ENCODE measurements around the gene ATP5F1D. TPM values are rescaled to one million over a fixed set of nuclear protein-coding genes. Genes with fewer than 3 reads are reported as not detected.
"Not testable (repeated sequence)": the region's sequence is repeated elsewhere in the genome, so short reads cannot be mapped to it uniquely, and the experiment has no call there.

The ATP5F1D gene
- total RNA-seq, 1 donor from 2014 or later = 24.8 TPM

DNA sequence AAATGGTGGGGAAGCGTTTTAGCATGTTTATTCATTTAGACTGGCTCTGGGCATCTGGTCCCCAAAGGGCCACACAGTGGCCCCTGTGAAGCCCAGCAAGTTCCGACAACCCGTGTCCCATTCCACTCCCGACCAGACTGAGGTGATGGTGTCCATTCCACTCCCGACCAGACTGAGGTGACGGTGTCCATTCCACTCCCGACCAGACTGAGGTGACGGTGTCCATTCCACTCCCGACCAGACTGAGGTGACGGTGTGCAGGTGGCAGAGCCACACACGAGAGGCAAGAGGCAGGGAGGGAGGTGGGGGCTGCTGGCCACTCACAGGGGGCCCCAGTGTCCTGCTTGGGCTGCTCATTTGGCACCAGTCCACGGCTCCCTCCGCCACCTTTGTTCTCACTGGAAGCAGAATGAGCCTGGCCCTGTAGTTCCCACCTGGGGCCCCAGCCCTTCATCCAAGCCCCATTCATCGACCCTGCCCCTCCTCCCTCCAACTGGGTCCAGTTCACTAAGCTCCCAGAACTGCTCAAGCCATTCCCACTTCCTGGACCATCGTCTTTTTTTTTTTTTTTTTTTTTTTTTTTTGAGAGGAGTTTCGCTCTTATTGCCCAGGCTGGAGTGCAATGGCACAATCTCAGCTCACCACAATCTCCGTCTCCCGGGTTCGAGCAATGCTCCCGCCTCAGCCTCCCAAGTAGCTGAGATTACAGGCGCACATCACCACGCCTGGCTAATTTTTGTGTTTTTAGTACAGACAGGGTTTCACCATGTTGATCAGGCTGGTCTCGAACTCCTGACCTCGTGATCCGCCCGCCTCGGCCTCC is 4.9 kb downstream of the ATP5F1D start:
- DNase-seq (ENCODE audit: low spot score) = not testable (repeated sequence)

DNA sequence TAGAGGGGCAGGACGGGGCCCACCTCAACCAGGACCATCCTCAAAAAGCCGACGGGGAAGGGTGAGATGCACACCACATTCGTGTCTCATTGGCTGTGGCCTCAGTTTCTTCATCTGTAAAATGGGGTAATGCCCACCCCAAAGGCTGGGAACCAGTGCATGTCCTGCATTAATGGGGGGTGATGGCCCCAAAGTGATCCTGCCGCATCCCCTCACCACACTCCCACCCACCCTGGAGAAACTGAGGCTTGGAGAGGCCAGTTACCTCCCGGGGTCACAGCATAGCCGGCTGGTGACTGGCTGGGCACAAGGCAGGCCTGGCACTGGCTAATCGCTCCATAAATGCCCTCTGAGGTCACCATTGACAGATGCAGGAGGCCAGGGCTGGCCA is 6.2 kb downstream of the ATP5F1D start:
- DNase-seq (ENCODE audit: low spot score) = no peak

DNA sequence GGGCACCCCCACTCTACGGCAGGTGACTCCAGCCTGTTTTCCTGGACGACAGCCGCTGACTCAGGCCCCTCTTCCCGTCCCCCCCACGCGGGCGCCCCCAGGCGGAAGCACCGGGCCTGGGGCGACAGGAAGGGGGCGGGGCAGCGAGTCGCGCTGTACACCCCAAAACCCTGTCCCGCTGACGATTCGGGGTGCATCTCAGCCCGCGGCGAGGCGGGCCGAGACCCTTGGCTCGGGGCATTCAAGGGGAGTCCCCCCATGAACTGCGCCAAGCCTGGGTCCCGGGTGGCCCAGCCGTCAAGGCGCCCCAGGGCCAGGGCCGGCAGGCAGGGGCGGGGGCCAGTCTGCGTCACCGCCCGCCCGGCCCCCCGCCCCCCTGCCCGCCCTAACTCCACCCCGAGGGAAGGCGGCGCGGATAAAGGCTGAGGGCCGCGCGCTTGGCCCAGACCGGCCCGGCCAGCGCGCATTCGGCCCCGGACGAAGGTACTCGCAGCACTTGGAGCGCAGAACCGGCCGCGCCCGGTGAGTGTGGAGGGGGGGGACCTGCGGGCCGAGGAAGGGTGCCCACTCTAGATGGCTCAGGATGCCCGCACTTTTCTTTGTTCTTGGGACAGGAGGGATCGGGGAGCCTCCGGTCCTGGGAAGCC is 6.7 kb downstream of the ATP5F1D start, which contains the start of gene MIDN:
Gene MIDN, plus strand, starts transcription at position 445 of the 647 bp plus-strand sequence. CDS start 1,714 bp downstream, outside the sequence.
- peak; percentile 87 for DNase-seq (ENCODE audit: low spot score)

DNA sequence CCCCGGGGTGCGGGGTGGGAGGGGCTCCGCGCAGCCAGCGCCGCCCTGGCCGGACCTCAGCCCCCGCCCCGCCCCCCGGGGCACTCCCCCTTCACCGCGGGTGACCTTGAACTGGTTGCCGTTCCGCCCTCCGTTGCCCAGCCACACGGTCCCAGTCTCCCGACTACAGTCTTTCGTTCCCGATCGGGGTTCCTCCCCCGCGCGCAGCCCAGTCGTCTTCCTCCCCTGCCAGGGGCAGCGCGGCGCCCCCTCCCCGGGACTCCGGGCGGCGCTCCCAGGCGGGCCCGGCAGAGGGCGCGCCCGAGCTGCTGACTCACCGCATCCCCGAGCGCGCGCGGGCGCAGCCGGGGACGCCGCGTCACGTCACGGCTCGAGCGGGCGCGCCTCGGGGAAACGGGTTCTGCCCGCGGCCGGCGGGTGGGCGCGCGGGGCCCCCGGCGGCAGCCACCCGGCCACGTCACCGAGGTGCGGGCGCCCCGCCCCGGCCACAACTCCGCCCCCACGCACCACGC is 7.3 kb downstream of the ATP5F1D start:
- peak; percentile 88 for DNase-seq (ENCODE audit: low spot score)

DNA sequence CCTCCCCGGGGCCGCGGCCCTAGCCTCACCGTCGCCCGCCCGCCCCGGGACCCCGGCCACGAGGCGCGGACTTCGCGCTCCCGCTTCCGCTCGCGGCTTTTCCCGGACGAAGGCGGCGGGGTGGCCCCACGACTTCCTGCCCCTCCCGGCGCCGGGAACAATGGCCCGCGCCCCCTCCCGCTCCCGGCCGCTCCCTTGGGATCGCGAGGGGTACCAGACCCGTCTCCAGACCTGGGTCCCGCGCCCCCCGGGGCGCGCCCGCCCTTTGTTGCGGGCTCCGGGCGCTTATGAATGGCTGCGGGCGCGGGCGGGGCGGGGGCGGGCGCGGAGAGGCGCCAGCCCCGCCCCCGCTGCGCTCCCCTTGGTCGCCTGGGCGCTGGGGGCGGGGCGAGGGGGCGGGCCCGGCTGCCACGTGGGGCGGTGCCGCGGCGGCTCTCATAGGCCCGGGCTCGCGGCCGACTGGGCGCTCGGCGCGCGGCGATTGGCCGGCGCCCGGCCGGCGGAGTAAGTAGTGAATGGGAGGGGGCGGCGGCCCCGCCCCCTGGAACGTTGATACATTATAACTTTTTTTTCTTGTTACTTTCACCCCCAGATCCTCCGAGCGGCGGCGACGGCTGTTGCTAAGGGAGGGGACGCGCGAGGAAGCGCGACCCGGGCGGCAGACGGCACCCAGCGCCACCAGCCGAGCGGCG is 7.9 kb downstream of the ATP5F1D start:
- peak; percentile 96 for DNase-seq (ENCODE audit: low spot score)

DNA sequence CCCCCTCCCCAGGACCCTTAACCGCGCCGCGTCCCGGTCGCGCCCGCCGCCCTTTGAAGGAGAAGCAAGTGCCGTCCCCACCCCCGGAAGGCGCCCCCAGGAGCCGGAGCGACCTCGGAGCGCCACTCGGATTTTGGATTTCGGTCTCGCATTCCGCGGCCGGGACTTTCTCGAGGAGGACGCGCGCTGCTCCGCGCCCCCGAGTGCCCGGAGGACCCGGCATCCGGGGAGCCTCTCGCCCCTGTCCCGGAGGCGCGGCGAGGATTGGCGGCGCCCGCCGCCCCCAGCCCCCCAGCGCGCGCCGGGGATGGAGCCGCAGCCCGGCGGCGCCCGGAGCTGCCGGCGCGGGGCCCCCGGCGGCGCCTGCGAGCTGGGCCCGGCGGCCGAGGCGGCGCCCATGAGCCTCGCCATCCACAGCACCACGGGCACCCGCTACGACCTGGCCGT is 8.5 kb downstream of the ATP5F1D start:
- no peak for DNase-seq (ENCODE audit: low spot score)

DNA sequence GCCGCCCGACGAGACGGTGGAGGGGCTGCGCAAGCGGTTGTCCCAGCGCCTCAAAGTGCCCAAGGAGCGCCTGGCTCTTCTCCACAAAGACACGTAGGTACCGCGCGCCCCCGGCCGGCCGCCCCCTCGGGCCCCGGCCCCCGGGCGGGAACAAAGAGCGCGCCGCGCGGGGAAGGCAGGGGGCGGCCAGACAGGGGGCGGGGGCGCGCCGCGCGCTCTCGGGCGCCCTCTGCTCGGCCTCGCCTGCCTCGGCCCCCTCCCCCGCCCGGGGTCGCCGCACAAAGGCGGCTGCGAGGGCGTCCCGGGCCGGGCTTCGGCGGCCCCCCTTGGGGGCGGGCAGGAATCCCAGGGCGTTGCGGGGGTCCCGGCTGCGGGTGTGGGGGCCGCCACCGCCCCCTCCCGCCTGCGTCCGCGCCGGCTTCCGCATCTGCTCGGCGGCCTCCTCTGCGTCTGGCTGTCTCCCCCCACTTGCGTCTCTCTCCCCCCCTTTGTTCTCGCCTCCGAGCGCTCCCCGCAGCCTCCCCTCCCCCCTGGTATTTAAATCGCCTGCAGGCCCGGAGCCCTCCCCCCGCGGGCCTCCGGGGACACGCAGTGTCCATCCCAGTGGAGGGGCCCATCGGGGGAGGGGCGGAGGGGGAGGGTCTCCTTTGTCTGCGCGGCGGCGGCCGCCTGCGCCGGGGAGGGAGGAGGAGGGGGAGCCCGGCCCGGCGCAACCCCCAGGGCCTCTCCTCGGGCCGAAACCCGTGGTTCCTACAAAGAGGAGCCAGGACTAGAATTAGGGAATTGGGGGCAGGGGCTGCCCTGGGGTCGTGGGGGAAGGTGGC is 9.1 kb downstream of the ATP5F1D start:
- peak; percentile 79 for DNase-seq (ENCODE audit: low spot score)

DNA sequence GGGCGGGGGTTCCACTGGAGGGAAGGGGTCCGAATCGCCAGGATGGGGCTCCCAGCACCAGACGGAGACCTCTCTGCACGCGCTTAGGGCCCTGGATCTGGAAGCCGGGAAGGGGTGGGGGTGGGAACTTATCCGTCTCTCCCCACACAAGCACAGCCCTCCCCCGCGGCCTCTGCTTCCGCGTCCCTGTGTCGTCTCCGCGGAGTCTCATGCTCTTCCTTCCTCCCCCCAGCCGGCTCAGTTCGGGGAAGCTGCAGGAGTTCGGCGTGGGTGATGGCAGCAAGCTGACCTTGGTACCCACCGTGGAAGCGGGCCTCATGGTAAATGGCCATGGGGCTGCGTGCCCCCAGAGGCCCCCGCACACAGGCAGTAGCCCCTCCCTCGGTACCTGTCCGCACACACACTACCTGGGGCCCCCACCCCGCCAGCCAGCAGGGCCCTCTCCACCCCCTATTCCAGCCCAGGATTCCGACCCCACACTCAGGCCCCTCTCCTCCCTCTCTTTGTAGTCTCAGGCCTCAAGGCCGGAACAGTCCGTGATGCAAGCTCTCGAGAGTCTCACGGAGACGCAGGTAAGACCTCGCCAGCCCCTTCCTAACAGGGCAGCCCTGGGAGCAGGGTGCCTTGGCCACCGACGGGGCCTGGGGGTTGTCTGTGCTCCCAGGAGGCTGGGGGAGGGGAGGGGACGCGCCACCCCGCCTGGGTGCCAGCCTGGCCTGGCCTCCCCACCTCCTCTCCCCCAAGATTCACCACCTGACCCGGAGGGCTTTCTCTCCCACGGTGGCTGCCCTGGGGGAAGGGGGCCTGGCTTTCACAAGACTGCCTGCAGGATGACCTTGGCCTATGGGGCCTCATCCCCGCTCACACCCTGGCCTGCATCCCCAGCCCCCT is 10.0 kb downstream of the ATP5F1D start:
- DNase-seq (ENCODE audit: low spot score) = peak; percentile 85

DNA sequence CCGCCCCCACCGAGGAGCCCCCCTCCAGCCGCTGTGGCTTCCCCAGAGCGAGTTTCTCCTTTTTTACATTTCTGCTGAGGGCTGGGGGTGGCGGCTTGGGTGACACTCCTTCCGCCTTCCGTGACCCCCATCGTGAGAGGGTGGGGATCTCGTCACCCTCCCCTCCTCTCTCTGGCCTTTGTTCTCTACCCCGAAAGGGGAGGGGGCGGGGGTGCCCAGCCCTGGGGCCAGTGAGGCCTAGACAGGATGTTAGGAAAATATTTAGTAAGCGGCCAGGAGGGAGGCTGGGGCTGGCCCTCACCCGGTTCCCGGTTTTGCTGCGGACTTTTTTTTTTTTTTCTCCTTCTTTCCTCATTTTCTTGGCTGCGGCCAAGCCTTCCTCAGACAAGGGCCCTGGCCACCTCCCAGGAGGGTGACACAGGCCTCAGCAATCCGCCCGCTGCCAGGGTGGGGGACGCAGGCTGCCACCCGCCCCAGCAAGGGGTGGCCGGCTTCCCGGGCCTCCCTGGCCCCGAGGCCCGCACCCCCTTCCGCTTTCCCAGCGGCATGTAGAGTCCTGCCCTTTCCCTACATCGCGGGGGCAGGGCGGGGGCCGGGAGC is 10.8 kb downstream of the ATP5F1D start:
- peak; percentile 90 for DNase-seq (ENCODE audit: low spot score)

DNA sequence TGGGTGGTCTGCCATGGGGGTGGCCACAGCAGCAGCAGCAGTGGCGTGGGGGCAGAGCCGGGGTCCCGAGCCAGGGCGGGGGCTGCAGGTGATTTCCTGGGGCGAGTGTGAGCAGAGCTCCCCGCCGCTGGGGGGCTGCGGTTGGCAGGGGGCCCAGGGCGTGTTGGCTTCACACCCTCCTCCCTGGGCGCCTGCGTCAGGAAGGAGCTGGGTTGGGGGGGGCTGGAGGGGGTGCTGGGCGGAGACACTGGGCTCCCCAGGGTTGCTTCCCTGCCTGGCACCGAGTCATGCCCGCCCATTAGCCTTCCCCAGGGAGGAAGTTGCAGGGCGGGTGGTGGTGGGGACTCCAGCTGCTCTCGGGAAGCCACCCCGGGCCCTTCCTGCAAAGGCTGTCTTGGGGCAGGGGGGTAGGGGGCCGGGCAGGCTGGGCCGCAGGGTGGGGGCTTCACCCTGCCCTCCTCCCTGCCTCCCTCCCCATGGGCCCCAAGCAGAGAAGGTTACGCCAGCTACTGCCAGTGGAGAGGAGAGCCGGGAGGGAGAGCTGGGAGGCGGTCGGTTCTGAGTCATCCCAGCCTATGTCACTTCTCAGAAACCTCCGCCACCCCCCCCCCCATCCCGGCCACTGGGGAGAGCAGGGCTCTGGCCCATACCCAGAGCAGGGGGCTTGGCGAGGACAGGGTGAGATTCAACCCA is 11.4 kb downstream of the ATP5F1D start:
- DNase-seq (ENCODE audit: low spot score) = peak; percentile 97

DNA sequence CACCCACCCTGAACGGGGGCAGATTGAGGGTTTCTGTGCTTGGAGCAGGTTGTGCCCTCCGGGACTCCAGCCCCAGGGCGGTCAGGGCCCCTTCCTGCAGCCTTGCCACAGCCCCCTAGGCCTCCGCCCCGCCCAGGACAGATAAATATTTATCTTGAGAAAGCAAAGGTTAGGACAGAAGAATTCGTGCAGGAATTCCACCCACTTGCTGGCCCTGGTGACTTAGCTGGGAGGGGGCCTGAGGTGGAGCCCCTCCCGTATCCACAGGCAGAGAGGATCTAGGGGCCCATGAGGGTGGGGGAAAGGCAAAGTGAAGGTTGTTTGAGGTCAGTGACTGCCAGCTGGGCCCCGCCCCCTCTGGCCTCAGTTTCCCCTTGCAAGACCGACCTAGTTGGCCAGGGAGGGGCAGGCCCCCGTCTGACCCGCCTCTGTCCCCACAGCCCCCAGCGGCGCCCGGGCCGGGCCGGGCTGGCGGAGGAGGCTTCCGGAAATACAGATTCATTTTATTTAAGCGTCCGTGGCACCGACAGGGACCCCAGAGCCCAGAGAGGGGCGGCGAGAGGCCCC is 12.0 kb downstream of the ATP5F1D start:
- peak; percentile 87 for DNase-seq (ENCODE audit: low spot score)

DNA sequence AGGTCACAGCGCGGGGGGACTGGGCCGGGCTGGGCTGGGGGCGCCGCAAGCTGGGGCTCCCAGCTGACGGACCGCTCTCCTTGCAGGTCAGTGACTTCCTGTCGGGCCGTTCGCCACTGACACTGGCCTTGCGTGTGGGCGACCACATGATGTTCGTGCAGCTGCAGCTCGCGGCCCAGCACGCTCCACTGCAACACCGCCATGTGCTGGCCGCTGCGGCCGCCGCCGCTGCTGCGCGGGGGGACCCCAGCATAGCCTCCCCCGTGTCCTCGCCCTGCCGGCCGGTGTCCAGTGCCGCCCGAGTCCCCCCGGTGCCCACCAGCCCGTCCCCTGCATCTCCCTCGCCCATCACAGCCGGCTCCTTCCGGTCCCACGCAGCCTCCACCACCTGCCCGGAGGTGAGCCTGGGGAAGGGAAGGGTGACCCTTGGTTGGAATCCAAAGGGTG is 12.6 kb downstream of the ATP5F1D start:
- no peak for DNase-seq (ENCODE audit: low spot score)

DNA sequence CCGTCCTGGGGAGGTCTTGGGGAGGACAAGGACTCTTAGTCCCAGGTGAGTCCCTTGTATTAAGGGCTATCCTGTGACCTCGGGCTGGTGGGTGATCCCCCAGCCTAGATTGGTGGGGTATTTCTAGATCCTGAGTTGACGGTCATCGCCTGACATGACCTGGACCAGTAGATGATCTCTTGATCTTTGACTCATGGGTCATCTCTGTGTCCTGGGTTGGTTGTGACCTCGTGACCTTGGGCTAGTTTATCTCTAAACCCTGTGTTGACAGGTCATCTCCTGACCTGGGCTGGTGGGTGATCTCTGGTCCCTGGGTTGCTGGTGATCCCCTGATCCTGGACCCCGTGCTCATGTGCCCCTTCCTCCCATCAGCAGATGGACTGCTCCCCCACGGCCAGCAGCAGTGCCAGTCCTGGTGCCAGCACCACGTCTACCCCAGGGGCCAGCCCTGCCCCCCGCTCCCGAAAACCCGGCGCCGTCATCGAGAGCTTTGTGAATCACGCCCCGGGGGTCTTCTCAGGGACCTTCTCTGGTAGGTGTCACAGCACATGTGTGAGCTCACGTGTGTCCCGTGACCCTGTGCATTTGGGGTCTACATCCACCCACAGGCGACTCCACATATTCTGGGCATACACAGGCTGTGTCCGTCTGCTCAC is 13.1 kb downstream of the ATP5F1D start:
- no peak for DNase-seq (ENCODE audit: low spot score)

DNA sequence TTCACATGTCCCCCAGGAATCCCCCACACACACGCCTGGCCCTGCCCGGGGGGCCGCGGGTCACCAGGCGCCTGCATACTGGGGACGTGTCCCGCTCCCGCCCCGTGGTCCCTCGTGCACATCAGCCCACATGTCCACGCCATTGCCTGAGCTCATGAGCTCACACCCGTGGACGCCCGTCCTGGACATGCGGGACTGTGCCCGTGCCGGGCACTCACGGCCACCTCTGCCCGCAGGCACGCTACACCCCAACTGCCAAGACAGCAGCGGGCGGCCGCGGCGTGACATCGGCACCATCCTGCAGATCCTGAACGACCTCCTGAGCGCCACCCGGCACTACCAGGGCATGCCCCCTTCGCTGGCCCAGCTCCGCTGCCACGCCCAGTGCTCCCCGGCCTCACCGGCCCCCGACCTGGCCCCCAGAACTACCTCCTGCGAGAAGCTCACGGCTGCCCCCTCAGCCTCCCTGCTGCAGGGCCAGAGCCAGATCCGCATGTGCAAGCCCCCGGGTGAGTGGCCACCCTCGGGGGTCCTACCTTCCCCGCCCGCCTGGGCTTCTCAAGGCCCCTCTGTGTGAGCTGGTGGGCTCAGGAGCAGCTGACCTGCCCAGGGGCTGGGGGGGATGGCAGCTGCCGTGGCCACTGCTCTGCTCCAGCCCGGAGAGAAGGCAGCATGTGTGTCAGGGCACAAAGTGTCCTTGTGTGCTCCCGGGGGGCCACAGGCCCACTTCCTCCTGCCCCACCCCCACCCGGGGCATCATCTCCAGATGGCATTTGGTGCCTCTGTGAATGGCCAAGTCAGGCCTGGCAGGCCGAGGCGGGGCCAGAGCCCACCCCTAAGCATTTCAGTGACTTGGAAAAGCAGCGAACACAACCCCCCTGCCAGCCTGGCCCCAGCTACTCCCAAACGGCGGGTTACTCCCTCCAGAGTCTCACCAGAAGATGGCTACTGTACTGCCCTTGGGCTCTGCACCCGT is 13.9 kb downstream of the ATP5F1D start:
- no peak for DNase-seq (ENCODE audit: low spot score)

DNA sequence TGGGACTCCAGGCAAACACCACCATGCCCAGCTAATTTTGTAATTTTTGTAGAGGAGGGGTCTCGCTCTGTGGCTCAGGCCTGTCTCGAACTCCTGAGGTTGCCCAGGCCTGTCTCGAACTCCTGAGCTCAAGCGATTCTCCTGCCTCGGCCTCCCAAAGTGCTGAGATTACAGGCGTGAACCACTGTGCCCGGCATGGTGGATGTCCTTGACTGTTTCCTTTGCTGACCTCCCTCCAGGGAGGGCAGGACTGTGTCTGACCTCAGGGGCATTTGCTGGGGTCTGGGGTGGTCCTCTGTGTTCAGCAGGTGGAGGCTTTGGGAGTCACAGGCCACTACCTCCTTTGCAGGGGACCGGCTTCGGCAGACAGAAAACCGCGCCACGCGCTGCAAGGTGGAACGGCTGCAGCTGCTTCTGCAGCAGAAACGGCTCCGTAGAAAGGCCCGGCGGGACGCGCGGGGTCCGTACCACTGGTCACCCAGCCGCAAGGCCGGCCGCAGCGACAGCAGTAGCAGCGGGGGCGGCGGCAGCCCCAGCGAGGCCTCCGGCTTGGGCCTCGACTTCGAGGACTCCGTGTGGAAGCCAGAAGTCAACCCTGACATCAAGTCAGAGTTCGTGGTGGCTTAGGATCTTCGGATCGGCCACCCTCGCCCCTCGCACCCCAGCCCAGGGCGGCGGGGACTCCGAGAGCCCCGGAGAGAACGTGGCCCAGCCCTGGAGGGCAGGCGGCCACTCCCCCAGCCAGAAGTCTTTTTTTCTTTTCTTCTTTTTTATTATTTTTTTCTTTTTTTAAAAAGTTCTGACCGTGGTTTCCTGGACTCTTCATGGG is 15.3 kb downstream of the ATP5F1D start:
- DNase-seq (ENCODE audit: low spot score) = no peak
